ENCODE results near the gene BCKDHA. TPM values are rescaled to one million over a fixed set of nuclear protein-coding genes. Genes with fewer than 3 reads are reported as not detected.

The BCKDHA gene
- total RNA-seq, 4 donors from 2014 or later: 55.1 to 87.2 (median 58.6) TPM

- intact Hi-C loops (cut with DNase I): no loop called here
- Histone ChIP-seq H3K9me3 (no peaks in the 10 kb centered on the region), H3K4me3 (peak overlapping the region; percentile 60 to 71 (median 66)), H3K27me3 (no peaks in the 10 kb centered on the region), H3K4me1 (peaks cover 32 to 75% (median 41%) of the 10 kb centered on the region in 3 donors), H3K36me3 (peaks cover 22 to 68% (median 40%) of the 10 kb centered on the region in 3 donors), H3K27ac (peak overlapping the region in 3 of 4 donors; percentile 95 to 97 (median 96))
- no peak for TF ChIP-seq CTCF (IDR thresholded peaks at IDR 0.05)
- TF ChIP-seq POLR2A (IDR thresholded peaks at IDR 0.05): no peak
- no peak for DNase-seq
- 89 to 90% methylated on average over 5 to 12 of the region's 28 CpGs for WGBS, 2 donors
Observed at GRCh38 chr19:41425174-41426115, 27.8 kb downstream of the BCKDHA start.

- WGBS, 2 donors: 40 to 64% methylated on average over 2 to 9 of the region's 36 CpGs
Observed at GRCh38 chr19:41426116-41426841, 28.7 kb downstream of the BCKDHA start.

GRCh38 chr19:41426952-41427646, 29.5 kb downstream of the BCKDHA start, which contains the start of gene B3GNT8:
Gene B3GNT8 (minus strand): TSS chr19:41427374. CDS start chr19:41426778, 596 bp downstream.
- Histone ChIP-seq H3K27me3 (no peaks in the 10 kb centered on the region), H3K4me1 (peaks cover 32 to 59% (median 37%) of the 10 kb centered on the region in 3 donors), H3K36me3 (peaks cover 26 to 68% (median 40%) of the 10 kb centered on the region in 3 donors), H3K4me3 (peak within 1 kb of the TSS; percentile 60 to 71 (median 66)), H3K9me3 (no peaks in the 10 kb centered on the region), H3K27ac (peak within 1 kb of the TSS; percentile 92 to 97 (median 96))
- WGBS, 2 donors: 13 to 21% methylated on average over 9 of the region's 19 CpGs
- TF ChIP-seq POLR2A (IDR thresholded peaks at IDR 0.05) (peak in 3 of 4 donors; percentile 64 to 83 (median 79)), CTCF (IDR thresholded peaks at IDR 0.05) (no peak)
- peak; percentile 30 for DNase-seq
- intact Hi-C loops (cut with DNase I): no loop called here

More at GRCh38 chr19:41426116-41426841, 28.7 kb downstream of the BCKDHA start:
- Histone ChIP-seq H3K27me3 (no peaks in the 10 kb centered on the region), H3K4me1 (peaks cover 32 to 68% (median 41%) of the 10 kb centered on the region in 3 donors), H3K36me3 (peaks cover 22 to 68% (median 34%) of the 10 kb centered on the region in 3 donors), H3K27ac (peak overlapping the region; percentile 92 to 97 (median 96)), H3K4me3 (peak overlapping the region; percentile 60 to 71 (median 66)), H3K9me3 (no peaks in the 10 kb centered on the region)
- DNase-seq: no peak
- intact Hi-C loops (cut with DNase I): no loop called here
- TF ChIP-seq CTCF (IDR thresholded peaks at IDR 0.05) (no peak), POLR2A (IDR thresholded peaks at IDR 0.05) (no peak)

GRCh38 chr19:41427647-41428480, 30.2 kb downstream of the BCKDHA start:
- TF ChIP-seq CTCF (IDR thresholded peaks at IDR 0.05) (peak in 1 of 6 experiments; percentile 5), POLR2A (IDR thresholded peaks at IDR 0.05) (no peak)
- H3K4me1 ChIP-seq: peaks cover 32 to 56% (median 37%) of the 10 kb centered on the region in 3 donors
- H3K36me3 ChIP-seq: peaks cover 22 to 68% (median 37%) of the 10 kb centered on the region in 3 donors
- no peaks in the 10 kb centered on the region for H3K27me3 ChIP-seq
- peak overlapping the region; percentile 92 to 97 (median 96) for H3K27ac ChIP-seq
- intact Hi-C loops (cut with DNase I): no loop called here
- 8 to 17% methylated on average over 20 to 21 of the region's 23 CpGs for WGBS, 2 donors
- DNase-seq: no peak
- peak overlapping the region; percentile 60 to 71 (median 66) for H3K4me3 ChIP-seq
- H3K9me3 ChIP-seq: no peaks in the 10 kb centered on the region

Data from esophagus squamous epithelium (tissue), 5 donors.